HUES6 (cell line): ENCODE measurements around the gene CRIM1.

ENCODE experiments used
- H3K27ac ChIP-seq: 2 replicates; pipeline ENCODE4 v1.7.0; 2013; ENCODE audit warnings: low read depth, mild to moderate bottlenecking, low read length, inconsistent platforms
- H3K27me3 ChIP-seq: 2 replicates; pipeline ENCODE4 v1.6.1; 2013; ENCODE audit warnings: low read length; ENCODE audit not compliant: control insufficient read depth, insufficient read depth
- H3K36me3 ChIP-seq: 2 replicates; pipeline ENCODE4 v1.6.1; 2013; ENCODE audit warnings: low read length; ENCODE audit not compliant: control insufficient read depth, insufficient read depth
- H3K4me1 ChIP-seq: 2 replicates; pipeline ENCODE4 v1.6.1; 2013; ENCODE audit warnings: low read length; ENCODE audit not compliant: control insufficient read depth, insufficient read depth
- H3K4me3 ChIP-seq: 2 replicates; pipeline ENCODE4 v1.5.1; 2013; ENCODE audit warnings: low read depth, low read length
- H3K9ac ChIP-seq: one replicate; pipeline ENCODE4 v1.6.1; 2013; ENCODE audit warnings: mild to moderate bottlenecking, low read length
- H3K9me3 ChIP-seq: 2 replicates; pipeline ENCODE4 v1.6.1; 2013; ENCODE audit warnings: low read depth, low read length; ENCODE audit not compliant: control insufficient read depth, insufficient read depth

CRIM1 gene

DNA sequence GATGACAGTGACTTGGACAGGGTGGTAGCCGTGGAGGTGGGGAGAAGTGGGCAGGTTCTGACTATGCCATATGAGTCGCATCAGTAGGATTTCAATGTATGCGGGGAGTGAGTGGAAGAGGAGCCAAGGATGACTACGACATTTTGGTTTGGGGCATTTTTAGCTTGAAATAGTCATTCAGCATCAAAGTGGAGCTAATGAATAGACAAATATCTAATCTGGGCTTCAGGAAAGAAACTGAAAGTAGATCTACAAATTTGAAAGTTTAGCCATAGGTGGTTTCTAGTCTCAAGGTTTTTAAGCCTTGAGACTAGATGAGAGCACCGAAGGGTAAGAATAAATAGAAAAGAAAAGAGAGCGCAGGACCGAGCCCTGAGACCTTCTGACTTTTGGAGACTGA is 184.1 kb downstream of the CRIM1 start:
- no peak overlapping the region for H3K4me3 ChIP-seq
- H3K9ac ChIP-seq, result no peak overlapping the region
- no peak overlapping the region for H3K27ac ChIP-seq
- H3K9me3 ChIP-seq, result no peaks in the 10 kb centered on the region
- H3K27me3 ChIP-seq, result no peaks in the 10 kb centered on the region
- H3K4me1 ChIP-seq, result no peaks in the 10 kb centered on the region
- peaks cover 66% of the 10 kb centered on the region for H3K36me3 ChIP-seq

GRCh38 chr2:36540986-36541754 is 185.6 kb downstream of the CRIM1 start:
- Histone ChIP-seq H3K36me3 (peaks cover 80% of the 10 kb centered on the region), H3K9me3 (no peaks in the 10 kb centered on the region), H3K4me3 (no peak overlapping the region), H3K27me3 (no peaks in the 10 kb centered on the region), H3K27ac (no peak overlapping the region), H3K9ac (no peak overlapping the region), H3K4me1 (no peaks in the 10 kb centered on the region)

DNA sequence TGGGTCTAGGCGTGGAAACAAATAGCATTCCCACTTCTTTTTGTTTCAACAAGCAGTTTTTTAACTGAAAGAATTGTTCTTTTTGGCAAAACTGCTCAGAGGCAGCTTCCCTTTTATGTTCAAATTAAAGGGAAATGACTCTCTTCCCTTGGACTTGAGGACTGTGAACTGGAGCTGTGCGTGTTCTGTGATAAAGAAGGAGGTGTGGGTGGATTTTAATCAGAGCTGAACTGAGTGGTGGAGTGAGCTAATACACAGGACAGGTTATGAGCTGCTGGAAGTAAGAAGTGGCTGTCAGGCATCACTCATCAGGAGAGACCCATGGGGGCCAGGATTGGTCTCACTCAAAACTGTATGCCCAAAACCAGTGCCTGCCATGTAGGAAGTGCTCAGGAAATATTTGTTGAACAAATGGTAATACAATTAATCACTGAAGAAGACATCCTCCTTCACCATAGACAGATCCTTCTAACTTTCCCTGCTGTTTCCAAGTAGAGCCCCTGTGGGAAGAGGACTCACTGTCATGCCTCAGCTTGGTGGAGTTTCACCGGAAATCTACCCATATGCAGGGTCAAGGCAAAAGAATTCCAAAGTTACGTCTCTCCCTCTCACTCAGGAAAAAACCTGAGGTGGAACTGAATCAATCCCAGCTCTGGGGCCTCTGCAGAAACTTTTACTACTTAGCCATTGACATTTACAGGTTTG is 186.5 kb downstream of the CRIM1 start:
- peaks cover 79% of the 10 kb centered on the region for H3K36me3 ChIP-seq
- no peak overlapping the region for H3K4me3 ChIP-seq
- H3K27ac ChIP-seq, result no peak overlapping the region
- H3K27me3 ChIP-seq, result no peaks in the 10 kb centered on the region
- no peaks in the 10 kb centered on the region for H3K4me1 ChIP-seq
- no peaks in the 10 kb centered on the region for H3K9me3 ChIP-seq
- H3K9ac ChIP-seq, result no peak overlapping the region

- Histone ChIP-seq H3K36me3 (peaks cover 83% of the 10 kb centered on the region), H3K27ac (no peak overlapping the region), H3K27me3 (no peaks in the 10 kb centered on the region), H3K4me1 (no peaks in the 10 kb centered on the region), H3K9ac (no peak overlapping the region), H3K9me3 (no peaks in the 10 kb centered on the region), H3K4me3 (no peak overlapping the region)
These were observed 189.2 kb downstream of the CRIM1 start for GRCh38 chr2:36544638-36545338.

- H3K9ac ChIP-seq, result no peak overlapping the region
- no peaks in the 10 kb centered on the region for H3K27me3 ChIP-seq
- peaks cover 83% of the 10 kb centered on the region for H3K36me3 ChIP-seq
- H3K4me1 ChIP-seq, result no peaks in the 10 kb centered on the region
- no peak overlapping the region for H3K27ac ChIP-seq
- no peak overlapping the region for H3K4me3 ChIP-seq
- no peaks in the 10 kb centered on the region for H3K9me3 ChIP-seq
These were observed 190.4 kb downstream of the CRIM1 start for GRCh38 chr2:36545871-36546416.

GRCh38 chr2:36547906-36548305 is 192.3 kb downstream of the CRIM1 start:
- Histone ChIP-seq H3K9me3 (no peaks in the 10 kb centered on the region), H3K27ac (no peak overlapping the region), H3K9ac (no peak overlapping the region), H3K27me3 (no peaks in the 10 kb centered on the region), H3K4me3 (no peak overlapping the region), H3K36me3 (peaks cover 83% of the 10 kb centered on the region), H3K4me1 (no peaks in the 10 kb centered on the region)

DNA sequence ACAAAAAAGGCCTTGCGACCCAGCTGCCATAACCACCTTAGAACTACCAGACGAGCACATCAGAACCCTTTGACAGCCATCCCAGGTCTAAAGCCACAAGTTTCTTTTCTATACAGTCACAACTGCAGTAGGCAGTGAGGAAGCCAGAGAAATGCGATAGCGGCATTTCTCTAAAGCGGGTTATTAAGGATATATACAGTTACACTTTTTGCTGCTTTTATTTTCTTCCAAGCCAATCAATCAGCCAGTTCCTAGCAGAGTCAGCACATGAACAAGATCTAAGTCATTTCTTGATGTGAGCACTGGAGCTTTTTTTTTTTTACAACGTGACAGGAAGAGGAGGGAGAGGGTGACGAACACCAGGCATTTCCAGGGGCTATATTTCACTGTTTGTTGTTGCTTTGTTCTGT is 193.6 kb downstream of the CRIM1 start:
- no peak overlapping the region for H3K4me3 ChIP-seq
- H3K36me3 ChIP-seq, result peaks cover 85% of the 10 kb centered on the region
- no peaks in the 10 kb centered on the region for H3K9me3 ChIP-seq
- H3K4me1 ChIP-seq, result no peaks in the 10 kb centered on the region
- no peaks in the 10 kb centered on the region for H3K27me3 ChIP-seq
- peak overlapping the region; percentile 9; the same call in 1 of the 2 replicates for H3K27ac ChIP-seq
- H3K9ac ChIP-seq, result no peak overlapping the region

DNA sequence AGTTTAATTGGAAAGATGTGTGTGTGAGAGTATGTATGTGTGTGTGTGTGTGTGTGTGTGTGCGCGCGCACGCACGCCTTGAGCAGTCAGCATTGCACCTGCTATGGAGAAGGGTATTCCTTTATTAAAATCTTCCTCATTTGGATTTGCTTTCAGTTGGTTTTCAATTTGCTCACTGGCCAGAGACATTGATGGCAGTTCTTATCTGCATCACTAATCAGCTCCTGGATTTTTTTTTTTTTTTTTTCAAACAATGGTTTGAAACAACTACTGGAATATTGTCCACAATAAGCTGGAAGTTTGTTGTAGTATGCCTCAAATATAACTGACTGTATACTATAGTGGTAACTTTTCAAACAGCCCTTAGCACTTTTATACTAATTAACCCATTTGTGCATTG is 194.4 kb downstream of the CRIM1 start:
- Histone ChIP-seq H3K4me3 (no peak overlapping the region), H3K9ac (no peak overlapping the region), H3K4me1 (no peaks in the 10 kb centered on the region), H3K36me3 (peaks cover 83% of the 10 kb centered on the region), H3K27me3 (no peaks in the 10 kb centered on the region), H3K27ac (no peak overlapping the region), H3K9me3 (no peaks in the 10 kb centered on the region)

- no peak overlapping the region for H3K27ac ChIP-seq
These were observed 198.1 kb downstream of the CRIM1 start for GRCh38 chr2:36553683-36554082.

GRCh38 chr2:36554531-36554930 is 199.0 kb downstream of the CRIM1 start:
- Histone ChIP-seq H3K36me3 (peaks cover 56% of the 10 kb centered on the region), H3K4me1 (peaks cover 5% of the 10 kb centered on the region; the same call in 1 of the 2 replicates), H3K27me3 (no peaks in the 10 kb centered on the region), H3K4me3 (no peak overlapping the region), H3K9ac (no peak overlapping the region), H3K9me3 (no peaks in the 10 kb centered on the region), H3K27ac (no peak overlapping the region)

More at GRCh38 chr2:36553683-36554082, 198.1 kb downstream of the CRIM1 start:
- Histone ChIP-seq H3K9ac (no peak overlapping the region), H3K4me1 (no peaks in the 10 kb centered on the region), H3K36me3 (peaks cover 64% of the 10 kb centered on the region), H3K9me3 (no peaks in the 10 kb centered on the region), H3K4me3 (no peak overlapping the region), H3K27me3 (no peaks in the 10 kb centered on the region)

DNA sequence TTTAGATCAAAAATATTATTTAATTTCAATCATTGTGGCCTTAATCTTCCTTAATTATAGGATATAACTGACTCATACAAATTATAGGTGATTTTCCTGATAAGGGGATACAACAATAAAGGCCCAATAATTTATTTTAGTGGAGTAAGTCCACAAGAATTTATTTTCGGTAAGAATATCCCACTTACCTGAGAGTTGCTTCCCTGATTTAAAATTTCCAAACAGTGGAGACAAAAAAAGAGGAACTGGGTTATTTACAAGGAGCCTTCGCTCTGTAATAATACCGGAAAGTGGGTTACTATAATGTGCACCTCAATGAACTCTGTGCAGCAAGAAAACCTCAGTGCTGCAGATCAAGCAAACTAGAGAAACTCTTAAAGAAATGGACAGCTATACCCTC is 200.2 kb downstream of the CRIM1 start:
- Histone ChIP-seq H3K27ac (no peak overlapping the region), H3K4me3 (no peak overlapping the region), H3K4me1 (peaks cover 16% of the 10 kb centered on the region), H3K27me3 (no peaks in the 10 kb centered on the region), H3K36me3 (peaks cover 48% of the 10 kb centered on the region), H3K9me3 (no peaks in the 10 kb centered on the region), H3K9ac (no peak overlapping the region)
